Frontal cortex (tissue), 4 donors: ENCODE measurements around the gene BMP6. TPM values are rescaled to one million over a fixed set of nuclear protein-coding genes. Genes with fewer than 3 reads are reported as not detected.

Experiments used
- DNase-seq, 2 donors: peaks; one replicate each; pipeline ENCODE4 v3.0.0; 2012; ENCODE audit warnings: low spot score in 2 of 2
- FAIRE-seq: peaks from 2 replicates; lab custom pipeline; 2012; peaks lifted over from hg19 to GRCh38; lab: Jason Lieb, UNC
- total RNA-seq: library from RNA; depleted of rRNA; stranded (reverse); fragments of >200 nt; gene quantifications from one replicate; pipeline ENCODE4 v1.2.3, GENCODE V29; 2014
- donor health status: control.
- donor health status: control.
- donor health status: control.

BMP6 gene
- total RNA-seq, 1 donor from 2014 or later: 4.9 TPM

DNA sequence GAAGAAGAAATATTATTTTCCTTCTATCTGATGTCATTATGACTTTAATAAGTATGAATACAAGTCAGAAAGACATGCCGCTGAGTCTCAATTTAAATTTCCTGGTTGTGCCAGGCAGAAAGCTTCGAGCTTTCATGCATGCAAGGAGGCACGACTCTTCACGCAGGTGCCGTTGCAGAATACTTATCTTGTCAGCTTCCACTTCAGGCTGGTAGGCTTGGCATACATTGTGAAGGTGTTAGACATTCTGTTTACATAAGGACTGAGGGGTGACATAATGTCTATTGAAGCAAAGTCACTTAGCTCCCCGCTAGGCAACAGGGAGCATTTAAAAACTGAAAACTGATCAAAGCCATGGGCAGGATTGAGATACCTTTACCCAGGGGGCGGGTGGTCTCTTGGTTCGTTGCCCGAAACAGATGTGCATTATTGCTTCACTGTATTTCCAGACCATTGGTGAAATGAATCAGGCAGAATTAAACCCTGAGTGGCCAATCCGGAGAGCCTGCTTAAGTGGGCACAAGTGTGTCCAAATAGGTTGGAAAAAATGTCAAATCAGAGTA is 16.4 kb downstream of the BMP6 start:
- FAIRE-seq (no peak), DNase-seq (no peak)

DNA sequence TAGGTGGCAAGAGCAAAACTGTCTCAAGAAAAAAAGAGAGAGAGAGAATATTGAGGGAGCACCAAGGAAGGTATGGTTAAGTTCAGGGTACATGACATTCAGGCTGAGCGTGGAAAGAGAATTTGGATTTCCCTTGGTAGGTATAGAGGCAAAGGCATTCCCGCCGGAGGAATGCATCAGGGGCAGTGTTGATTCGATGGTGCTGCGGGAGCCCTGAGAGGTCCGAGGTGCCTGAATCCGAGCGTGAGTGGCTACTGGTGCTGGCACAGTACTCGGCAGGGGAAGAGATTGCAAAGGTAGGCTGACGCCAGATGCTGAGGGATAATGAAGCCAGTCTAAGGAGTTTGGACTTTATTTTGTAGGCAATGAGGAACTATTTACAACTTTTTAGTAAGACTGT is 20.0 kb downstream of the BMP6 start:
- FAIRE-seq: no peak
- no peak for DNase-seq

DNA sequence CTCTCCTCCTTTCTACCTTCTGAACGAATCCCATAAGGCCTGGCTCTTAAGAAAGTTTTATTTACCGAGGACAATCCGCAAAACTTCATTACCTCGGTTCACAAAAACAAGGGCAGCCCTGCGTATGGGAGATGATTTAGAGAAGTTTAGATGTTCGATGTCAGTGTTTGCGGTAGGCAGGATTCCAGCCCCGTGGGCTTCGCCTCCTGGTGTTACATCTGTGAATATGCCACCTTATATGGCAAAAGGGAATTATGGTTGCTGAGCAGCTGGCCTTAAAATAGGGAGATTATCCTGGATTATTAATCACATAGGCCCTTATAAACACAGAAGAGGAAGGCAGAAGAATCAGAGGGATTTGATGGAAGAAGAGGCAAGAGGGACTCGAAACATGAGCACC is 21.1 kb downstream of the BMP6 start:
- DNase-seq (no peak), FAIRE-seq (no peak)

DNA sequence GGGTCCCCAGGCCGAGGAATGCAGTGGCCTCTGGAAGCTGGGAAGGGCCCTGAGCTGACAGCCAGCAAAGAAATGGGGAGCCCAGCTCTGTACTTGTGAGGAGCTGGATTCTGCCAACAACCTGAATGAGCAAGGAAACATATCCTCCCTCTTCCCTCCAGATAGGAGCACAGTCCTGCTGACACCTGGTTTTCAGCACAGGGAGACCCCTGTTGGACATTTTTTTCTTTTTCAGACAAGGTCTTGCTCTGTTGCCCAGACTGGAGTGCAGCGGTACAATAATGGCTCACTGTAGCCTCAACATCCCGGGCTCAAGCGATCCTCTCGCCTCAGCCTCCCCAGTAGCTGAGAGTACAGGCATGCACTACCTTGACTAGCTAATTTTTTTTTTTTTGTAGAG is 21.5 kb downstream of the BMP6 start:
- DNase-seq (no peak), FAIRE-seq (no peak)

DNA sequence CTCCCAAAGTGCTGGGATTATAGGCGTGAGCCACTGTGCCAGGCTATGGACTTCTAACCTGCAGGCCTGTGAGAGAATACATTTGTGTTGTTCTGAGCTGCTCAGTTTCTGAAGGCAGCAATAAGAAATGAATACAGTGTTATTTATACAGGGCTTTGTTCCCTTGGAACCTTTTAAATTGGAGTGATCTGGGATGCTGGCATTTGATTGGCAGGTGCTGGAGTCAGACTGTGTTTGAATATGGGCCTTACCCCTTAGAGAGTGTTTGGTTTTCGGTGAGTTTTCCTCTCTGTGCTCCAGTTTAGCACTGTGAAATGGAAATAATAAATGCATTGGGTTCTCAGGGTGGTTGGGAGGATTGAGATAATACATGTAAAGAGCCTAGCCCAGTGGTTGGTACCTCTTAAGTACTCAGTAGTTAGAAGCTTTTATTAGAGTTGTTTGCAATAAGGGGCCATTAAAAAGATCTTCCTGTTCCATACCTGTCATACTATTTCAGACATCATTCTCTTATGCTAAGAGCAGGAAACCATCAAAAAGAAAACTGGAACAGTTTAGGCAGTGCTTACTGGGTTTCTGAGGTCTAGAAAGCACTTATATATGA is 22.1 kb downstream of the BMP6 start:
- FAIRE-seq (no peak), DNase-seq (no peak)

DNA sequence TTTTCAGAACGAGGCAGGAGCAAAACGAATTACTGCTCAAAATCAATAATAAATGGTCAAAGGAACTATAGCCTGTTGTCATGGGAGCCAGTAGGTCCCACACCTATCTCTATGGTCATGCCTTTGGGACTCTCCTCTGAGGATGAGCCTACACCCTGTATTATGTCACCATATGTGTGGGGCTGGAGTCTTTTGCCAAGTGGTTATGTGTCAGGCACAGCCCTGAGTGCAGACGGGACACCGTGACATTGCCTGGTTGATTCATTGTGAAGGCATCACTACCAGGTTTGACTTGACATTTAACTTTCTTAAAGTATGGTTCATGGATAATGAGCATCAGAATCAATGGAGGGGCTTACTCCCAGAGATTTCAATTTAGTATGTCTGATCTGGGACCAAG is 23.6 kb downstream of the BMP6 start:
- FAIRE-seq (no peak), DNase-seq (no peak)

DNA sequence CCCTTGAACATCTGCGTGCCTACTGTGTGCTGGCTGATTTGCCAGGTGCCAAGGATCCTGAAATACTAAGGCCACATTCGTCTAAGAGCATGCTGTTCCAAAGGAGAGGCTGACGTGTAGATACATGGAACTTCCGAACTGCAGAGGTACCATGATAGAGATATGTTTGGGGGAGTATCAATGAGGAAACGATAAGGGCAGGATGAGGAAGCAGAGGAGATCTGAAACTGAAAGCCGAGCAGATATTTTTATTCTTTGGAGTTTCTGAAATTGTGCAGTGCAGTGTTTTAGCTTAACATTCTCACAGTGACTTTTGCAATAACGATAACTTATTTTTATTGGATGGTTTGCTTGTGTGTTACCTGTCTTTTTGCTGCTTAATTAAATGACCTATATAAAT is 24.3 kb downstream of the BMP6 start:
- no peak for FAIRE-seq
- DNase-seq: no peak

DNA sequence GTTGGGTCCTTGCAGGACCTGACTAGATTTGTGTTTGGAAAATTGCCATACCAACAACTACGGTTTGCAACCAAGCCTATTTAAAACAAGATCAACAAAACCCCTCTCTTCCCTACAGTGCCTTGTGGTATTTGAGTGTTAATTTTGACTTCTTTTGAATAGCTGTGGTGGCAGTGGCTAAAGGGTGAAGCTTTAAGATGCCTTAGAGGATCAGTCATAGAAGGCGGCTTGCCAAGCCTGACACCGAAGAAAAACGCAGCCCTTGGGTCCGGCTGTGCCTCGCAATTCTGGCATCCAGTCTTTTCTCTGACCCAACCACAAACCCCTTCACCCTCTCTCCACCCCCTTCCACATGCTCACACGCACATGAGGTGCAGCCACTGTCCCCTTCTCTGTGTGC is 32.6 kb downstream of the BMP6 start:
- DNase-seq: no peak
- FAIRE-seq: no peak

DNA sequence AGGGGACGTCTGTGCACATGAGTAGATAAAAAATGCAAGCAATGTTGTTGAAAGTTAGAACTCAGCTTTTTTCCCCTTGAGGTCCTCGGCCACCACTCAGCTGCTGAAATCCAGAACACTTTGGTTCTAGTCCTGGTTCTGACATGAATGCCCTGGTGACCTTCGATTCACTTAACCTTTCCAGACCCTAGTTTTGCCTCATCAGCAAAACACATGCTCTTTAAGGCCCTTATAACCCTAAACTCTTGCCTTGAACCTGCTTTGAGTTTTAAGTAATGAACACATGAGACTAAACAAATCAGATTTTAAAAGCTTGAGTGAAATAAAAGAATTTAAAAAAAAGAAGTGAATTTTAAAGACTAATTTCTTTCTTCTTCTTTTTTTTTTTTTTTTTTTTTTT is 33.4 kb downstream of the BMP6 start:
- DNase-seq (no peak), FAIRE-seq (no peak)

DNA sequence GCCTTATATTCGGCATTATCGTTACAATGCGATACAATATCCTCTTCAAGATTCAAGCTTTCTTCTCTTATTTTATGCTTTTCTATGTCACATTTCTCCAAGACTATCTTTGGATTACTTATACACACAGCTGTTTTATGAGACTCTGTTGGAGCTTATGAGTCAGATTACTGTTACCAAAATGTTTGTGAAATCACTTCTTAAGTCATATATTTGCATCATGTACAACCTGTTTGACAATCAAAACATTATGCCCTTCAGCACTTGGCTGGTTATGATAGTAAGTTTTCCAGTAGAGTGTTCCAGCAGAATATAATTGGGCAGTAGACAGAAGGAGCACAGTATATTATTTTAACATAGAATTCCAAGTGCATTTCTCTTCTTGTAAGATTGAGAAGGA is 35.2 kb downstream of the BMP6 start:
- no peak for FAIRE-seq
- DNase-seq: no peak

DNA sequence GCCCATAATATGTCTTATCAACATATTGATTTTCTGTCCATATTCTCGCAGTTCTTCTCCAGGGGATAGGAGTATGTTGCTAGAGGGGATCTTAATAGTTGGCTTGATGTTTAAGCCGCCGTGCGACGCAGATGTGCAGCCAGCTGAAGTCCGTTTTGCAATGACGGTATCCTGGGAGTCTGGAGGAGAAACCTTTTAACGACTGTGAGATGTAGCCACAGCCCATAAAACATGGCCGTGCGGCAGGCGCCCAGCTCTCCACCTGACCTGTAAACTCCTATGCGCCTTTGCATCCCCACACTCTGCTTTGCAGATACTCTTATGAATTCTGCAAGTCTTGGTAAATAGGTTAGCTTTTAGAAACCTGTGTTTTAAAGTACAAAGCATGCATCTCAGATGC is 36.9 kb downstream of the BMP6 start:
- no peak for FAIRE-seq
- DNase-seq: no peak

DNA sequence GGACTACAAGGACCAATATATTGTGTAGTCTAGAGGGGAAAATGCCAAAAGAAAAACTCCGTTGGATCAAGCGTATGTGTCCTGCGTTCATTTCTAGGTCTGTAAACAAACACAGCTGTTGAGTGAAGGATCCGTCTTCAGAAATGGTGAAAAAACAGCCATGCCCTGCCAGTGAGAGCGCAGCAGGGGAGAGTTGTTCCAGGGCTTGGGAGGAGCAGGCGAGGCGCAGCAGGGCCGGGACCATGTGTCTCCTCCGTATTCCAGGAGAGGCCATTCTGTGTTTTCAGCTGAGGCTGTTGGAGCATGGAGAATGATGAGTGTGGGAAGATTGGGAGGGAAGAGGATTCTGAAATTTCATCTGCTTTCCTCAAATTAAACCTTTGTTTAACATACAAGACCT is 38.0 kb downstream of the BMP6 start:
- FAIRE-seq: no peak
- no peak for DNase-seq

DNA sequence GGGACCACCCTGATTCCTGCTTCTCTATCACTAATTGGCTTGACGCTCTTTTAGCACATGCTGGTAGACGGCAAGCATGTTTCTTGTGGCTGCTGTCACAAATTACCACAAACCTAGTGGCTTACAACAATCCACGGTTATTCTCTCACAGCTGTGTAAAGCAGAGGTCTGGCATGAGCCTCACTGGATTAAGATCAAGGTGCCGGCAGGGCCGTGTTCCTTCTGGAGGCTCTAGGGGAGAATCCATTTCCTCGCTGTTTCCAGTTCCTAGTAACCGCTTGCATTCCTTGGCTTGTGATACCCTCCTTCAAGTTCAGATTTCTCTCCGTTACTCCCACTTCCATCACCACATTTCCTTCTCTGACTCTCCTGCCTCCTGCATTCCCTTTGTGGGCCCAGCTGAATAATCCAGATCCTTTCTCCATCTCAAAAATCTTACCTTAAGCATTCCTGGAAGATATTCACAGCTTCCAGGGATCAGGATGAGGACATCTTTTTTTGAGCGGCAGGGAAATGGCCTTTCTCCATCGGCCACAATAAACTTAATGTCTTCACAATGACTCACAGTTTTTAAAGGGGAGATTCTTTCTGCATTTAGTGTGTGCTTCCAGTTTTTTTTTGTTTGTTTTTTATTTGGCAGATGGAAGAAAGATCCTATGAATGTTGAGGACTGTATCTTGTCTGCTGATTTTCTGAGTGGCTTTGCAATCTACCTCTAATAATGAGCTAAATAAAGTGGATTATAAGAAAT is 39.9 kb downstream of the BMP6 start:
- FAIRE-seq: no peak
- DNase-seq: no peak

DNA sequence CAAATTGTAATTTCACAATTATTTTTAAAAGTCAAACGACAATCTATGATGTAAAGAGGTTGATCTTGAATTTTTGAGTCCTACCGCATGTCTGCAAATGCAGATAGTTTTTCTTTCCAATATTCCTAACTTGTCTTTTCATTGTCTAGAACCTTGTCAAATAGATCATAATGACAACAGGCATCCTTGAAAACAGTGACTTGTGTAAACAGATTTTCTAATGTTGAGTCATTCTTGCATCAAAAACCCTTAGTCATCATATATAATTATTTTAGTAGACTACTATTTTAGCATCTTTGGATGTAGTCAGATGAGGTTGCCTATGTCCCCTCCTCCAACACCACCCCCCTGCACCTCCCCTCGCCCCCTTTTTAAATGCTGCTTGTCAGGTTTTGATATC is 43.8 kb downstream of the BMP6 start:
- FAIRE-seq (no peak), DNase-seq (no peak)

DNA sequence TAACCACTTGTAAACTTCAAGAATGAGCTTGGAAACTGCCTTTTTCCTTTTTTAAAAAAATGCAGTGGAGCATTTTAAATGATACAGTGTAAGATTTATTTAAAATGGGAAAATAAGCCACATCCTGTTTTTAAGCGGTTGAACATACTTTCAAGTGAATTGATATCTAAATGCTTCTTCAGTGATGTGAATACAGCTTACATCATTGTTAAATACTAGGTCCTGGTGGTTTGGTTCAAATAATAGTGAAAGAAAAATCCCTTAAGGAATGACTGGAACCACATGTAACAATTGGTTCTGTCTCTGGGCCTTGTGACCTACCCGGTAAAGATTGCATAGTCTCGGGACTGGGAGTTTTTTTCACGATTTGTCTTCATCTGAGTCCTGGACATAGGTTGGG is 44.2 kb downstream of the BMP6 start:
- no peak for FAIRE-seq
- DNase-seq: no peak

DNA sequence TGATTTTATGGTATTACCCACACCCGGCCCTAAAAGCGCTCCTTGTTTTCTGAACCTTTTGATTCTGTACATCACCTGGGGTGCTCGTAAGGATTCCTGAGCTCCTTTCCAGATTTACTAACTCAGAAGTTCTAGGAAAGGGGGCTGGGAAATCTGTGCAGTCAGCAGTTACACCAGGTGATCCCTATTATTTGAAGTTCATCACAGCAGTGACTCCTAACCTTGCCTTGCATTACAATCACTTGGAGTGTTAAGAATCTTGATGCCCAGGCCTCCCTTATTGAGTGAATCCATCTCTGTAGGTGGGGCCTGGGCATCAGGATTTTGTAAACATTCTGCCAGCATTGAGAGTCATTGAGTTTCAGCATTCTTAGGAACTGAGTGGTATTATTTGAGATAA is 44.7 kb downstream of the BMP6 start:
- FAIRE-seq (no peak), DNase-seq (no peak)

DNA sequence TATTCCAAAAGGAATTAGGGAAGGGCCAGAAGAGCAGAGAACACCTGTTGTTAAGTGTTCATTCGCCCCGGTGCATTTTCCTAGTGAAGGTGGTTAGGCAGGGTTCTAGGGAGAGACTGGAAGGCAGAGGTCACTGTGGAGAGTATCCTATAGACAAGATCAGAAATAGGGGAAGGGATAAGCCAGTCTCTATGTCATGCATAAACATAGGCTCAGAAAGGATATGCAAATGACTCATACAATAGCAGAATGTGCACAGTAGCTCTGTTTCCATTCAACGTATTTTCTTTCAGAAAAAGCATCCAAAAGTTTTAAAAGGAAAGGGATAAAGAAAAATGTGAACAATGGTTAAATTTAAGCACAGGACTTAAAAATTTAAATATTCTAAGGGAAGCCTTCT is 47.4 kb downstream of the BMP6 start:
- no peak for FAIRE-seq

DNA sequence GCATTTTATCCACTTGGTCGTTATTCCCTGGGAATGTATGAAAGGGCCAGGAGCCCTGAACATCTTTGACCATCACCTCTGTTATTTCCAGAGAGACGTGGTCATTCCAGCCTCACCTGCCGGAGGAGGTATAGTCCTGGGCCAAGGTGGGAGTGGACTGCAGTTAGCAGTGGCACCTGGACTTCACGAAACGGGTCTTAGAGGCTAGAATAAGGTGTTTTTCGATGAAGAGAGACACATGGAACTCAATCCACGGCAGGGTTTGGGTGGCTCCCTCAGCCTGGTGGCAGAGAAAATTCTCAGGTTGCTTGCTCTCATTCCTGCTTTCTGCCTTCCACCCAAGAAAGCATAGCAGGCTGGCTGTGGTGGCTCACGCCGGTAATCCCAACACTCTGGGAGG is 48.0 kb downstream of the BMP6 start:
- no peak for DNase-seq
- no peak for FAIRE-seq

More for the DNA sequence above, 47.4 kb downstream of the BMP6 start:
- DNase-seq: no peak

DNA sequence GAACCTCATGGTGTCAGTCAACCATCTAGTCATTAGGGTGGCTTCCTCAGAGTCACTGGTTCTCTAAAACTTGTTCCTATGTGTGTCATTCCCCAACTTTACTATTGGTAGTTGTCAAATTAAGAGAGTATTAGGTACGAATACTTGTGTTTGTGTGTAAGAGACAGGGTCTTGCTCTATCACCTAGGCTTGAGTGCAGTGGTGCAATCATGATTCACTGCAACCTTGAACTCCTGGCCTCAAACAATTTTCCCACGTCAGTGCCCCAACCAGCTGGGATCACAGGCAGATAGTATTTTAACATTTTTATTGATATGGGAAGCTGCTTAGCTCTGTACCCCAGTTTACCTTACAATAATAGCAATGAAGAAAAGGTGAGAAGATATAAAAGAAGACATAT is 50.6 kb downstream of the BMP6 start:
- DNase-seq (no peak), FAIRE-seq (no peak)

DNA sequence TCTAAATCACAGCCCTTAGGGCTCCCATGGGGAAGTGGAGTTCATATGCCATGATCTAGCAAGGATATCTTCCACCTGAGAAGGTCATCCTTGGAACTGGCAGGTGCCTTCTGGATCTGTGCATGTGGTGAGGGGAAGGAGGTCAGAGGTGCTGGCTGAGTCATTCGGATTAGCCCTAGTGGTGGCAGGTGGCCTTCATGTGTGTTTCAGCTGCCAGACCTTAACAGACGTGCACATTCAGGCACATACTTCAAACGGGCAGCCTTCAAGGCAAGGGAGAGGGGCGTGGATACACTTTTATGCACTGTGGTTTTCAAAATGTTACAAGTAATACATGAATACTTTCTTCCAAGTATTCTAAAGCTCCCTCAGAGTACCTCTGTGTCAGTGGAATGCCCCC is 51.2 kb downstream of the BMP6 start:
- no peak for DNase-seq
- FAIRE-seq: no peak

DNA sequence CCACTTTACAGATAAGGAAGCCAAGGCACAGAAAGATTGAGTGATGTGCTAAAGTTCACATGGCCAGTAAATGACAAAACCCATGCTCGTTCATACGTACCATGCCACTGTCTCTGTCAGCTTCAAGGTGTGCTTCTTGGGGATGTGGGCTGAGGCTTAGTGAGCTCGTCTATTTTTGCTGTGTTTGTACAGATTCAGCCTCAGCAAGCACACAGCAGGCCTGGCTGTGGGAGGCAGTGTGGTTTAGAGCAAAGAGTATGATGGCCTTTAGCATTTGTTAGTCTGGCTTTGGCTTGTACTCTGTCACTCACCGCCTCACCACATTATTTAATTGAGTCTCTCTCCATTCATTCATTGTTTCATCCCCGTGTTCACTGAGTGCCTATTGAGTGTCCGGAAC is 55.3 kb downstream of the BMP6 start:
- DNase-seq: no peak
- no peak for FAIRE-seq

DNA sequence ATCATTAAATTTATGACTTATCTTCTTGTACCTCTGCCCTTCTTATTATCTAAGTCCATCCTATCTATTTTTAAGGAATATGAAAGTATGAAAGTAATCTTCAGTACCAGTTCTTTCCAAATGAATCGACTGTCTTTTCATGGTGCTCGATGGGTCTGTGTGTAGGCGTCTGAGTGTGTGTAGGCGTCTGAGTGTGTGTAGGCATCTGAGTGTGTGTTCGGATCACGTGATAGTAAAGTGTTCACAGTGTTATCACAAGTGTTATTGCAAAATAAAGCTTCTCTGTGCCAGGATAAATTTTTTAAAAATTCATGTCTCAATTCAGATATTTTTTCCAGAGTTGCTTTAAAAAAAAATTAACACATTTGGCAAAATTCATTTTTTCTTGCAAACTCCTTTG is 58.3 kb downstream of the BMP6 start:
- no peak for FAIRE-seq
- no peak for DNase-seq
